Kidney (tissue), 14 donors: ENCODE data around the gene JMJD7. TPM values are rescaled to one million over a fixed set of nuclear protein-coding genes. Genes with fewer than 3 reads are reported as not detected.

Source experiments
- DNase-seq, 5 donors: peaks; one replicate each; pipeline ENCODE4 v3.0.0-alpha.2; 2013 to 2020
- FAIRE-seq: peaks from 2 replicates; lab custom pipeline; 2012; peaks lifted over from hg19 to GRCh38; lab: Jason Lieb, UNC
- H3K27ac ChIP-seq, 2 donors: one replicate each; pipeline ENCODE4 v1.7.0; 2013; ENCODE audit warnings: low read depth in 2 of 2, low read length in 2 of 2, inconsistent platforms in 1 of 2
- H3K27me3 ChIP-seq: one replicate; pipeline ENCODE4 v1.7.1; 2013; ENCODE audit warnings: low read length, inconsistent platforms; ENCODE audit not compliant: control insufficient read depth, insufficient read depth
- H3K36me3 ChIP-seq, 3 donors: one replicate each; pipeline versions ENCODE4 v1.7.0 to v1.7.1; 2013; ENCODE audit warnings: low read length in 3 of 3, control low read depth in 1 of 3, inconsistent platforms in 1 of 3; ENCODE audit not compliant: insufficient read depth in 3 of 3, control insufficient read depth in 2 of 3
- H3K4me1 ChIP-seq, 3 donors: one replicate each; pipeline versions ENCODE4 v1.7.0 to v1.7.1; 2013; ENCODE audit warnings: low read length in 3 of 3, inconsistent platforms in 1 of 3, low read depth in 1 of 3; ENCODE audit not compliant: control insufficient read depth in 2 of 3, insufficient read depth in 2 of 3
- H3K4me3 ChIP-seq, 3 donors: one replicate each; pipeline versions ENCODE4 v1.7.0 to v1.8.1; 2013; ENCODE audit warnings: low read length in 3 of 3, control low read depth in 1 of 3, inconsistent platforms in 1 of 3
- H3K9ac ChIP-seq, 3 donors: one replicate each; pipeline versions ENCODE4 v1.7.0 to v1.7.1; 2013; ENCODE audit warnings: low read length in 3 of 3, control low read depth in 1 of 3, inconsistent platforms in 1 of 3
- H3K9me3 ChIP-seq, 3 donors: one replicate each; pipeline versions ENCODE4 v1.7.0 to v1.7.1; 2013; ENCODE audit warnings: low read length in 3 of 3, control low read depth in 1 of 3, inconsistent platforms in 1 of 3; ENCODE audit not compliant: control insufficient read depth in 2 of 3, insufficient read depth in 1 of 3
- intact Hi-C: fragments of 100-400 bp; cut with DNase I; formaldehyde crosslinking; loops from one replicate; pipeline ENCODE4 v1.11.1; 2022
- polyA plus RNA-seq: library from polyadenylated mRNA; stranded (reverse); fragments of 350-450 nt; fragmentation: Illumina TruSeq; extraction: RNeasy Lipid Tissue Mini Kit (QIAGEN cat#74804); gene quantifications from one replicate; pipeline ENCODE4 v1.2.3, GENCODE V29; 2014; ENCODE audit warnings: low read depth, low replicate concordance; ENCODE audit not compliant: insufficient read depth
- total RNA-seq: library from RNA; stranded (reverse); fragmentation: NEBNext Ultra II Directional; extraction: Animal tissue kit (Norgen Biotek cat#: 25700); gene quantifications from one replicate; pipeline ENCODE4 v1.2.1, GENCODE V29; 2021
- TF ChIP-seq, protein P1 (sequence below): IDR thresholded peaks from 3 replicates; pipeline ENCODE4 v1.5.1; 2012; ENCODE audit warnings: mild to moderate bottlenecking, moderate library complexity, borderline replicate concordance; ENCODE audit not compliant: insufficient read depth; ENCODE audit errors: extremely low read depth
- donor health status: control.
- donor health status: control.
- donor health status: control.
- donor health status: control.
- donor health status: control.
- donor health status: DM: yes; HTN: yes; CAD: no.
- donor health status: Normal renal cell carcinoma (clear cell type).

Gene JMJD7
- total and polyA plus RNA-seq, 2 donors from 2014 or later, result 16.2 to 17.6 TPM

DNA sequence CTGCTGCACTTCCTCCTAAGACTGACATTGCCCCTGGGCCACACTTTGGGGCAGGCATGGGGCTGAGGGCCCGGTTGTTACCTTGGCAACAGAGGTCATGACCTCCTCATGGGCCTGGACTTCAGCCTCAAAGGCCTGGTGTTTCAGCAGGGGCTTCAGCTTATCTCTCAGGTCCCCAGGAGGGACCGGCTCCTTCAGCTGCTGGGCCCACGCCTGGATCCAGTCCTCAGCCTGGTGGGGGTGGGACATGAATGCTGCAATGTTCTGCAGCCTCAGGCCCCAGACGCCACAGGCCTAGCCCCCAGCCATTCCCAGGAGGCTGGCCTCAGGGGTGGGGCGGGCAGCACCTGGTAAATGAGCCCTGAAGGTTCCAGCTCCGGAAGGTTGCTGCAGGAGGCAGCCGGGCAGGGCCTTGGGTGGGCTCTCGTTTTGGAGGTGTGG, 38.4 kb downstream of the JMJD7 start:
- TF ChIP-seq, protein P1, sequence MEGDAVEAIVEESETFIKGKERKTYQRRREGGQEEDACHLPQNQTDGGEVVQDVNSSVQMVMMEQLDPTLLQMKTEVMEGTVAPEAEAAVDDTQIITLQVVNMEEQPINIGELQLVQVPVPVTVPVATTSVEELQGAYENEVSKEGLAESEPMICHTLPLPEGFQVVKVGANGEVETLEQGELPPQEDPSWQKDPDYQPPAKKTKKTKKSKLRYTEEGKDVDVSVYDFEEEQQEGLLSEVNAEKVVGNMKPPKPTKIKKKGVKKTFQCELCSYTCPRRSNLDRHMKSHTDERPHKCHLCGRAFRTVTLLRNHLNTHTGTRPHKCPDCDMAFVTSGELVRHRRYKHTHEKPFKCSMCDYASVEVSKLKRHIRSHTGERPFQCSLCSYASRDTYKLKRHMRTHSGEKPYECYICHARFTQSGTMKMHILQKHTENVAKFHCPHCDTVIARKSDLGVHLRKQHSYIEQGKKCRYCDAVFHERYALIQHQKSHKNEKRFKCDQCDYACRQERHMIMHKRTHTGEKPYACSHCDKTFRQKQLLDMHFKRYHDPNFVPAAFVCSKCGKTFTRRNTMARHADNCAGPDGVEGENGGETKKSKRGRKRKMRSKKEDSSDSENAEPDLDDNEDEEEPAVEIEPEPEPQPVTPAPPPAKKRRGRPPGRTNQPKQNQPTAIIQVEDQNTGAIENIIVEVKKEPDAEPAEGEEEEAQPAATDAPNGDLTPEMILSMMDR, result no peak
- H3K27me3 ChIP-seq, result no peaks in the 10 kb centered on the region
- no peak overlapping the region for H3K4me3 ChIP-seq
- no peak overlapping the region for H3K9ac ChIP-seq
- no peaks in the 10 kb centered on the region for H3K4me1 ChIP-seq
- intact Hi-C loops, result no loop called here
- H3K9me3 ChIP-seq, result no peaks in the 10 kb centered on the region
- no peak for DNase-seq
- H3K36me3 ChIP-seq, result no peaks in the 10 kb centered on the region
- FAIRE-seq, result no peak
- no peak overlapping the region for H3K27ac ChIP-seq

DNA sequence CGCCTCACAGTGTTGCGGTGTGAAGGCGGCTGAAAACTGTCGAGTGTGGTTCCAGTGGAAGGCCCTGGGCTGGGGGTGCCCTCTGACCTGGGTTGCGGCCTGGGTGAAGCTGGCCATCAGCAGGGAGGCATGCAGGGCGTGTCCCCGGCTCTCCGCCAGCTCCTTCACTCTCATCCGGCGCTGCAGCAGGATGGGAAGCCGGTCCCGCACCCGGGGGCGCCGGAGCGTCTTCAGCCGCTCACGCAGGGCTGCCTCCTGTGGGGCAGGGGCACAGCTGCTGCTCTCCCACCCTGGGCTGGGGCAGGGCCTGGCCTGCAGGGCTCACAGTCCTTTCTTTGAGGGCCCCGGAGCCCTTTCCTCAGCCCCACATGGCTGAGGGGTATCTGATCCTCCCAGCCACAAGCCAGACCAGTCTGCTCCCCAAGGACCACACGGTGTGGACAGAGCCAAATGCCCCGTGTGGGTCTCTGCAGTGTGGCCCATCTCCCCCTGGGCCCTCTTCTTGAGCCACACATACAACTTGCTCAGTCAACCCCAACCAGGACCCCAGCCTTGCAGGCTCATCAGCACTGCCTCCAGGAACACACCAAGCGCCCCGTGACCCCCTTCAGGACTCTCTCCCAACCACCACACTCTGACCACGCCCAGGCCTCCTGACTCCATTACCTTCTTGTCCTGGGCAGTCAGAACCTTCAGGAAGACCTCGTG, 39.1 kb downstream of the JMJD7 start:
- DNase-seq, result no peak
- H3K27ac ChIP-seq, result no peak overlapping the region
- no peaks in the 10 kb centered on the region for H3K4me1 ChIP-seq
- H3K9me3 ChIP-seq, result no peaks in the 10 kb centered on the region
- TF ChIP-seq, protein P1, result no peak
- no peak overlapping the region for H3K9ac ChIP-seq
- no peaks in the 10 kb centered on the region for H3K36me3 ChIP-seq
- H3K27me3 ChIP-seq, result no peaks in the 10 kb centered on the region
- no peak for FAIRE-seq
- intact Hi-C loops, result no loop called here
- H3K4me3 ChIP-seq, result no peak overlapping the region

DNA sequence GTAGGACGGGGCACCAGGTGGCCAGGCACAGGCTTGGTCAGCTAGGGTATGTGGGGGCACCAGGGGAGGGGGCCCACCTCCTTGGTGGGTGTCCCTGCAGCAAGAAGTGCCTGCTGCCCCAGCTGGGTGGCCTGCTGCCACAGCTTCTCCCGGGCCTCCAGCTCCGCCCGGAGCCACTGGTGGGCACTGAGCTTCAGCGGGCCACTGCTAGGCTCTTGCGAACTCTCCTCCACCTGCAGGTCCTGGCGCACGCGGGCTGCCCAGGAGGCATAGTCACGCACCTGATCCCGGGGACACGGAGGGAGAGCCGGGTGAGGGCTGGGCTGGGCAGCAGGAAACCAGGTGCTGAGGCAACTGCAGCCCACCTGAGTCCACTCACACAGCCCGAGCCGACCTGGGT, 40.4 kb downstream of the JMJD7 start:
- no peaks in the 10 kb centered on the region for H3K9me3 ChIP-seq
- no peak for FAIRE-seq

More for the DNA sequence above, 40.4 kb downstream of the JMJD7 start:
- H3K27ac ChIP-seq, result no peak overlapping the region
- H3K9ac ChIP-seq, result no peak overlapping the region
- TF ChIP-seq, protein P1, result no peak
- intact Hi-C loops, result no loop called here
- no peak for DNase-seq
- H3K4me1 ChIP-seq, result no peaks in the 10 kb centered on the region
- H3K27me3 ChIP-seq, result no peaks in the 10 kb centered on the region
- H3K4me3 ChIP-seq, result no peak overlapping the region
- no peaks in the 10 kb centered on the region for H3K36me3 ChIP-seq
